Vagina (tissue), 2 donors: ENCODE results near the gene BCAS1. TPM values are rescaled to one million over a fixed set of nuclear protein-coding genes. Genes with fewer than 3 reads are reported as not detected.
"Not testable (repeated sequence)": the region's sequence is repeated elsewhere in the genome, so short reads cannot be mapped to it uniquely, and the experiment has no call there.

Experiments
- DNase-seq, 2 donors: peaks; one replicate each; pipeline ENCODE4 v3.0.0-alpha.2; 2017; ENCODE audit errors: extremely low spot score in 2 of 2
- H3K27ac ChIP-seq: fragments of 200-600 bp; sonication (generic); one replicate; pipeline ENCODE4 v1.5.1; 2019
- H3K27me3 ChIP-seq: fragments of 200-600 bp; sonication (generic); one replicate; pipeline ENCODE4 v1.5.1; 2019
- H3K36me3 ChIP-seq, 2 donors: fragments of 200-600 bp; sonication (generic); one replicate each; pipeline ENCODE4 v1.5.1; 2017 to 2019
- H3K4me1 ChIP-seq: fragments of 200-600 bp; sonication (generic); one replicate; pipeline ENCODE4 v1.5.1; 2019
- H3K4me3 ChIP-seq, 2 donors: fragments of 200-600 bp; sonication (generic); 1 replicate in 1 of 2; 2 replicates in 1 of 2; pipeline ENCODE4 v1.5.1; 2016 to 2019
- H3K9me3 ChIP-seq: fragments of 200-600 bp; sonication (generic); one replicate; pipeline ENCODE4 v1.5.1; 2019
- CTCF ChIP-seq, 3 experiments: fragments of 450-650 bp in 2 of 3; fragments of 200-600 bp in 1 of 3; sonication (generic) in 1 of 3; IDR thresholded peaks; one replicate each; pipeline ENCODE4 v1.5.1; 2017 to 2019; ENCODE audit warnings: antibody characterized with exemption in 3 of 3, mild to moderate bottlenecking in 2 of 3, moderate library complexity in 2 of 3
- POLR2A ChIP-seq, 2 donors: fragments of 450-650 bp; IDR thresholded peaks; one replicate each; pipeline ENCODE4 v1.6.1; 2017; ENCODE audit warnings: antibody characterized with exemption in 2 of 2, mild to moderate bottlenecking in 2 of 2, moderate library complexity in 2 of 2
- POLR2AphosphoS5 ChIP-seq, 2 donors: sonication (generic); formaldehyde crosslinking; IDR thresholded peaks; one replicate each; pipeline ENCODE4 v1.9.0; 2017; ENCODE audit warnings: antibody characterized with exemption in 2 of 2, mild to moderate bottlenecking in 2 of 2, low read depth in 1 of 2; ENCODE audit not compliant: insufficient read depth in 1 of 2
- intact Hi-C: fragments of 100-400 bp; cut with DNase I; formaldehyde crosslinking; loops from one replicate; pipeline ENCODE4 v1.15.1; 2023
- total RNA-seq: library from RNA; depleted of rRNA; stranded (reverse); fragments of >200 nt; gene quantifications from one replicate; pipeline ENCODE4 v1.2.3, GENCODE V29; 2016

The BCAS1 gene
- total RNA-seq, 1 donor from 2014 or later = 2.7 TPM

- intact Hi-C loops = no loop called here
- Histone ChIP-seq H3K27me3 (no peaks in the 10 kb centered on the region), H3K4me1 (peaks cover 31% of the 10 kb centered on the region), H3K4me3 (no peak overlapping the region), H3K9me3 (no peaks in the 10 kb centered on the region), H3K27ac (peak overlapping the region; percentile 68), H3K36me3 (no peaks in the 10 kb centered on the region)
- DNase-seq = no peak
- TF ChIP-seq POLR2AphosphoS5 (IDR thresholded peaks at IDR 0.05; ENCODE audit: insufficient read depth in 1 of 2, low read depth in 1 of 2) (no peak), POLR2A (IDR thresholded peaks at IDR 0.05) (no peak), CTCF (IDR thresholded peaks at IDR 0.05) (no peak)
Measured at GRCh38 chr20:53935344-53936084, 134.9 kb downstream of the BCAS1 start.

GRCh38 chr20:53934421-53935343 lies 135.7 kb downstream of the BCAS1 start:
- no peak for DNase-seq

GRCh38 chr20:53933232-53933846 lies 137.1 kb downstream of the BCAS1 start:
- Histone ChIP-seq H3K9me3 (no peaks in the 10 kb centered on the region), H3K4me3 (no peak overlapping the region), H3K27me3 (no peaks in the 10 kb centered on the region), H3K4me1 (peaks cover 15% of the 10 kb centered on the region), H3K27ac (no peak overlapping the region), H3K36me3 (no peaks in the 10 kb centered on the region)
- DNase-seq = no peak
- no peak for TF ChIP-seq CTCF (IDR thresholded peaks at IDR 0.05)
- intact Hi-C loops = no loop called here

More at GRCh38 chr20:53934421-53935343, 135.7 kb downstream of the BCAS1 start:
- TF ChIP-seq POLR2AphosphoS5 (IDR thresholded peaks at IDR 0.05; ENCODE audit: insufficient read depth in 1 of 2, low read depth in 1 of 2) (no peak), CTCF (IDR thresholded peaks at IDR 0.05) (no peak), POLR2A (IDR thresholded peaks at IDR 0.05) (no peak)
- no peak overlapping the region for H3K4me3 ChIP-seq
- peaks cover 22% of the 10 kb centered on the region for H3K4me1 ChIP-seq
- no peaks in the 10 kb centered on the region for H3K36me3 ChIP-seq
- peak overlapping the region; percentile 68 for H3K27ac ChIP-seq
- H3K9me3 ChIP-seq = no peaks in the 10 kb centered on the region
- intact Hi-C loops = no loop called here
- no peaks in the 10 kb centered on the region for H3K27me3 ChIP-seq

- H3K27ac ChIP-seq, H3K27me3 ChIP-seq, H3K4me3 ChIP-seq, DNase-seq, intact Hi-C loops, H3K9me3 ChIP-seq, H3K36me3 ChIP-seq: not testable (repeated sequence)
- H3K4me1 ChIP-seq = peaks cover 15% of the 10 kb centered on the region
Measured at GRCh38 chr20:53932655-53933192, 137.7 kb downstream of the BCAS1 start.

GRCh38 chr20:53931597-53931996 lies 138.8 kb downstream of the BCAS1 start:
- Histone ChIP-seq H3K4me3 (no peak overlapping the region), H3K9me3 (no peaks in the 10 kb centered on the region), H3K27ac (no peak overlapping the region), H3K27me3 (no peaks in the 10 kb centered on the region), H3K4me1 (peaks cover 19% of the 10 kb centered on the region), H3K36me3 (no peaks in the 10 kb centered on the region)
- no peak for DNase-seq
- intact Hi-C loops = no loop called here
- TF ChIP-seq CTCF (IDR thresholded peaks at IDR 0.05) (no peak), POLR2AphosphoS5 (IDR thresholded peaks at IDR 0.05; ENCODE audit: insufficient read depth in 1 of 2, low read depth in 1 of 2) (no peak), POLR2A (IDR thresholded peaks at IDR 0.05) (no peak)
